ENCODE data around the gene MED13. TPM values are rescaled to one million over a fixed set of nuclear protein-coding genes. Genes with fewer than 3 reads are reported as not detected.

Gene MED13
- total RNA-seq, 3 donors from 2014 or later: 73.4 to 136 (median 92.1) TPM

DNA sequence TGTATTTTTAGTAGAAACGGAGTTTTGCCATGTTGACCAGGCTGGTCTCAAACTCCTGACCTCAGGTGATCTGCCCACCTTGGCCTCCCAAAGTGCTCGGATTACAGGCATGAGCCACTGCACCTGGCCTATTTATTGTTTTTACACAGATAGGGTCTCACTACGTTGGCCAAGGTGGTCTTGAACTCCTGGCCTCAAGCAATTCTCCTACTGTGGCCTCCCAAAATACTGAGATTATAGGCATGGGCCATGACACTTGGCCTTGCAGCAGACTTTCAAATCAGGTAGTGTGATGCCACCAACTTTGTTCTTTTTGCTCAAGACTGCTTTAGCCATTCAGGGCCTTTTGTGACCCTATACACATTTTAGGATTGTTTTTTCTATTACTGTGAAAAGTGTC, 75.6 kb downstream of the MED13 start:
- no peaks in the 10 kb centered on the region for H3K36me3 ChIP-seq
- TF ChIP-seq POLR2AphosphoS5 (IDR thresholded peaks at IDR 0.05): no peak
- no peak overlapping the region for H3K4me3 ChIP-seq
- H3K9me3 ChIP-seq: no peaks in the 10 kb centered on the region
- no peak for DNase-seq (ENCODE audit: low spot score in 2 of 2)
- intact Hi-C loops (cut with DNase I; ENCODE audit: low total_unique reads): no loop called here
- no peaks in the 10 kb centered on the region for H3K4me1 ChIP-seq
- H3K27ac ChIP-seq: no peak overlapping the region
- H3K27me3 ChIP-seq: no peaks in the 10 kb centered on the region

DNA sequence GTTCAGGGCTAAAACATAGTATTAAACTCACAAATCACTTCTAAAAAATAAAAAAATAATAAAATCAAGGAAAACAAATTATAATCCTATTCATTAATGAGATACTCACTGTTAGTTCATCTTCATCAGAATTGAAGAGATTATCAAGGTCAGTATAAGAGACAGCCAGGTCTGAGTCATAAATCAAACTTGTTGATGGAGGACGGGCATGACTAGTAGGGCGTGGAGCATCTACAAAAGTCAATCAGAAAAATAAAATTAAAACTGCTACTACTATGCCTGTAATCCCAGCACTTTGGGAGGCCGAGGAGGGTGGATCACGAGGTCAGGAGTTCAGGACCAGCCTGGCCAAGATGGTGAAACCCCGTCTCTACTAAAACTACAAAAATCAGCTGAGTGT, 78.2 kb downstream of the MED13 start:
- Histone ChIP-seq H3K4me3 (no peak overlapping the region), H3K27ac (no peak overlapping the region), H3K4me1 (no peaks in the 10 kb centered on the region), H3K9me3 (no peaks in the 10 kb centered on the region), H3K27me3 (no peaks in the 10 kb centered on the region), H3K36me3 (peaks cover 8% of the 10 kb centered on the region)
- intact Hi-C loops (cut with DNase I; ENCODE audit: low total_unique reads): no loop called here
- DNase-seq (ENCODE audit: low spot score in 2 of 2): no peak
- TF ChIP-seq POLR2A (IDR thresholded peaks at IDR 0.05): no peak

GRCh38 chr17:61984821-61985220, 80.3 kb downstream of the MED13 start:
- no peak for TF ChIP-seq POLR2AphosphoS5 (IDR thresholded peaks at IDR 0.05)
- no peak for TF ChIP-seq POLR2A (IDR thresholded peaks at IDR 0.05)
- TF ChIP-seq, protein P1, sequence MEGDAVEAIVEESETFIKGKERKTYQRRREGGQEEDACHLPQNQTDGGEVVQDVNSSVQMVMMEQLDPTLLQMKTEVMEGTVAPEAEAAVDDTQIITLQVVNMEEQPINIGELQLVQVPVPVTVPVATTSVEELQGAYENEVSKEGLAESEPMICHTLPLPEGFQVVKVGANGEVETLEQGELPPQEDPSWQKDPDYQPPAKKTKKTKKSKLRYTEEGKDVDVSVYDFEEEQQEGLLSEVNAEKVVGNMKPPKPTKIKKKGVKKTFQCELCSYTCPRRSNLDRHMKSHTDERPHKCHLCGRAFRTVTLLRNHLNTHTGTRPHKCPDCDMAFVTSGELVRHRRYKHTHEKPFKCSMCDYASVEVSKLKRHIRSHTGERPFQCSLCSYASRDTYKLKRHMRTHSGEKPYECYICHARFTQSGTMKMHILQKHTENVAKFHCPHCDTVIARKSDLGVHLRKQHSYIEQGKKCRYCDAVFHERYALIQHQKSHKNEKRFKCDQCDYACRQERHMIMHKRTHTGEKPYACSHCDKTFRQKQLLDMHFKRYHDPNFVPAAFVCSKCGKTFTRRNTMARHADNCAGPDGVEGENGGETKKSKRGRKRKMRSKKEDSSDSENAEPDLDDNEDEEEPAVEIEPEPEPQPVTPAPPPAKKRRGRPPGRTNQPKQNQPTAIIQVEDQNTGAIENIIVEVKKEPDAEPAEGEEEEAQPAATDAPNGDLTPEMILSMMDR (IDR thresholded peaks at IDR 0.05): no peak
- intact Hi-C loops (cut with DNase I; ENCODE audit: low total_unique reads): no loop called here
- DNase-seq (ENCODE audit: low spot score in 2 of 2): no peak
- peaks cover 8% of the 10 kb centered on the region for H3K36me3 ChIP-seq
- H3K4me1 ChIP-seq: no peaks in the 10 kb centered on the region
- H3K4me3 ChIP-seq: no peak overlapping the region
- no peak overlapping the region for H3K27ac ChIP-seq
- no peaks in the 10 kb centered on the region for H3K27me3 ChIP-seq
- H3K9me3 ChIP-seq: no peaks in the 10 kb centered on the region

DNA sequence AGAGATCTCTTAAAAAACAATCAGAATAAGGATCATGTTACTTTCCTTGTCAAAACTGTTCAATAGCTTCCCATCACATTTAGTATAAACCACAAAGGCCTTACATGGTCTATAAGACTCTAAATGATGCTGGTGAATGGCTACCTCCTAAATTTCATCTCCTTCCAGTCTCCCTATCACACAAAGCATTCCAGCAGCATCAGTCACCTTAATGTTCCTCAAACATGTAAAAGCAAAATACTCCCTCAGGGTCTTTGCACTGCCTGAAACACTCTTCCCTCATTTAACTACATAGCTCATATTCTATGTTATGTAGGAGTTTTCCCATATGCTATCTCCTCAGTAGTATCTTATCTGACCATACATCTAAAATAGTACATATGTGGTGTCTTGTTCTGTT, 83.8 kb downstream of the MED13 start:
- H3K4me1 ChIP-seq: no peaks in the 10 kb centered on the region
- H3K4me3 ChIP-seq: no peak overlapping the region
- intact Hi-C loops (cut with DNase I; ENCODE audit: low total_unique reads): no loop called here
- no peak overlapping the region for H3K27ac ChIP-seq
- TF ChIP-seq POLR2A (IDR thresholded peaks at IDR 0.05) (no peak), POLR2AphosphoS5 (IDR thresholded peaks at IDR 0.05) (no peak)
- TF ChIP-seq, protein P1 (IDR thresholded peaks at IDR 0.05): no peak
- no peaks in the 10 kb centered on the region for H3K9me3 ChIP-seq
- DNase-seq (ENCODE audit: low spot score in 2 of 2): no peak
- H3K27me3 ChIP-seq: no peaks in the 10 kb centered on the region
- peaks cover 8% of the 10 kb centered on the region for H3K36me3 ChIP-seq

GRCh38 chr17:61980535-61980934, 84.5 kb downstream of the MED13 start:
- intact Hi-C loops (cut with DNase I; ENCODE audit: low total_unique reads): no loop called here
- no peak for DNase-seq (ENCODE audit: low spot score in 2 of 2)
- H3K27me3 ChIP-seq: no peaks in the 10 kb centered on the region
- no peak overlapping the region for H3K27ac ChIP-seq
- H3K4me1 ChIP-seq: no peaks in the 10 kb centered on the region
- no peak overlapping the region for H3K4me3 ChIP-seq
- no peaks in the 10 kb centered on the region for H3K9me3 ChIP-seq
- peaks cover 8% of the 10 kb centered on the region for H3K36me3 ChIP-seq
- TF ChIP-seq POLR2AphosphoS5 (IDR thresholded peaks at IDR 0.05) (no peak), POLR2A (IDR thresholded peaks at IDR 0.05) (no peak)
- TF ChIP-seq, protein P1 (IDR thresholded peaks at IDR 0.05): no peak

DNA sequence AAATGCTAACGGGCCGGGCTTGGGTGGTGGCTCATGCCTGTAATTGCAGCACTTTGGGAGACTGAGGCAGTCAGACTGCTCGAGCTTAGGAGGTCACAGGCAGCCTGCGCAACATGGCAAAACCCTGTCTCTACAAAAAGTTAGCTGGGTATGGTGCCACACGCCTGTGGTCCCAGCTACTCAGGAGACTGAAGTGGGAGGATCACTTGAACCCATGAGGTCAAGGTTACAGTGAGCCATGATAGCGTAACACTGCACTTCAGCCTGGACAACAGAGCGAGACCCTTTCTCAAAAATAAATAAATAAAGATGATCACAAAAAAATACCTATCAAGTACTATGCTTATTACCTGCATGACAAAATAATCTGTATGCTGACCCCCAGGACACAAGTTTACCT, 91.0 kb downstream of the MED13 start:
- Histone ChIP-seq H3K36me3 (no peaks in the 10 kb centered on the region), H3K4me3 (no peak overlapping the region), H3K4me1 (no peaks in the 10 kb centered on the region), H3K9me3 (no peaks in the 10 kb centered on the region), H3K27ac (no peak overlapping the region), H3K27me3 (no peaks in the 10 kb centered on the region)
- no peak for DNase-seq (ENCODE audit: low spot score in 2 of 2)
- intact Hi-C loops (cut with DNase I; ENCODE audit: low total_unique reads): no loop called here
- TF ChIP-seq, protein P1 (IDR thresholded peaks at IDR 0.05): no peak
- TF ChIP-seq POLR2A (IDR thresholded peaks at IDR 0.05): no peak

Data from breast epithelium (tissue), 4 donors.